Measurements from ENCODE around the gene VPREB3. TPM values are rescaled to one million over a fixed set of nuclear protein-coding genes. Genes with fewer than 3 reads are reported as not detected.
"Not testable (repeated sequence)": the region's sequence is repeated elsewhere in the genome, so short reads cannot be mapped to it uniquely, and the experiment has no call there.

Gene VPREB3
- total RNA-seq, 2 experiments from 2014 or later: 0.48 TPM; not detected in 1

GRCh38 chr22:23744485-23744884 is 9.7 kb downstream of the VPREB3 start:
- peaks cover 10% of the 10 kb centered on the region for H3K9me3 Mint-ChIP-seq
- no peaks in the 10 kb centered on the region for H3K27me3 Mint-ChIP-seq
- H3K4me3 Mint-ChIP-seq: no peak overlapping the region
- H3K27ac Mint-ChIP-seq: no peak overlapping the region
- H3K36me3 Mint-ChIP-seq: peaks cover 29% of the 10 kb centered on the region
- DNase-seq: no peak
- no peaks in the 10 kb centered on the region for H3K4me1 Mint-ChIP-seq

- peaks cover 10% of the 10 kb centered on the region for H3K9me3 Mint-ChIP-seq
- DNase-seq: no peak
- no peak overlapping the region for H3K27ac Mint-ChIP-seq
- H3K27me3 Mint-ChIP-seq: no peaks in the 10 kb centered on the region
- no peaks in the 10 kb centered on the region for H3K4me1 Mint-ChIP-seq
- H3K36me3 Mint-ChIP-seq: peaks cover 29% of the 10 kb centered on the region
- no peak overlapping the region for H3K4me3 Mint-ChIP-seq
Measured at GRCh38 chr22:23744001-23744400, 10.2 kb downstream of the VPREB3 start.

GRCh38 chr22:23743303-23743705 is 10.9 kb downstream of the VPREB3 start:
- Mint-ChIP-seq H3K36me3 (peaks cover 29% of the 10 kb centered on the region), H3K27me3 (no peaks in the 10 kb centered on the region), H3K9me3 (peaks cover 10% of the 10 kb centered on the region), H3K27ac (no peak overlapping the region), H3K4me1 (peaks cover 1% of the 10 kb centered on the region), H3K4me3 (no peak overlapping the region)
- no peak for DNase-seq

GRCh38 chr22:23742505-23743264 is 11.5 kb downstream of the VPREB3 start:
- Mint-ChIP-seq H3K4me1 (peaks cover 1% of the 10 kb centered on the region), H3K27ac (no peak overlapping the region), H3K4me3 (no peak overlapping the region), H3K27me3 (no peaks in the 10 kb centered on the region), H3K36me3 (peaks cover 29% of the 10 kb centered on the region), H3K9me3 (peaks cover 10% of the 10 kb centered on the region)
- DNase-seq: no peak

GRCh38 chr22:23737696-23738095 is 16.5 kb downstream of the VPREB3 start:
- H3K36me3 Mint-ChIP-seq: no peaks in the 10 kb centered on the region
- H3K9me3 Mint-ChIP-seq: no peaks in the 10 kb centered on the region
- H3K4me1 Mint-ChIP-seq: peaks cover 1% of the 10 kb centered on the region
- H3K4me3 Mint-ChIP-seq: no peak overlapping the region
- no peak overlapping the region for H3K27ac Mint-ChIP-seq
- H3K27me3 Mint-ChIP-seq: no peaks in the 10 kb centered on the region
- DNase-seq: no peak

GRCh38 chr22:23728108-23728507 is 26.1 kb downstream of the VPREB3 start:
- not testable (repeated sequence) for H3K27ac Mint-ChIP-seq, H3K4me3 Mint-ChIP-seq, H3K4me1 Mint-ChIP-seq, DNase-seq, H3K9me3 Mint-ChIP-seq, H3K27me3 Mint-ChIP-seq, H3K36me3 Mint-ChIP-seq

GRCh38 chr22:23722724-23723123 is 31.5 kb downstream of the VPREB3 start:
- Mint-ChIP-seq H3K27ac (no peak overlapping the region), H3K36me3 (no peaks in the 10 kb centered on the region), H3K27me3 (no peaks in the 10 kb centered on the region), H3K4me3 (no peak overlapping the region), H3K9me3 (no peaks in the 10 kb centered on the region), H3K4me1 (no peaks in the 10 kb centered on the region)
- no peak for DNase-seq

GRCh38 chr22:23722160-23722559 is 32.1 kb downstream of the VPREB3 start:
- H3K4me3 Mint-ChIP-seq: no peak overlapping the region
- H3K4me1 Mint-ChIP-seq: peaks cover 4% of the 10 kb centered on the region
- H3K9me3 Mint-ChIP-seq: no peaks in the 10 kb centered on the region
- no peak overlapping the region for H3K27ac Mint-ChIP-seq
- H3K36me3 Mint-ChIP-seq: no peaks in the 10 kb centered on the region
- no peaks in the 10 kb centered on the region for H3K27me3 Mint-ChIP-seq
- no peak for DNase-seq

GRCh38 chr22:23720855-23721254 is 33.4 kb downstream of the VPREB3 start:
- no peaks in the 10 kb centered on the region for H3K36me3 Mint-ChIP-seq
- no peak overlapping the region for H3K4me3 Mint-ChIP-seq
- no peak overlapping the region for H3K27ac Mint-ChIP-seq
- no peaks in the 10 kb centered on the region for H3K9me3 Mint-ChIP-seq
- no peaks in the 10 kb centered on the region for H3K27me3 Mint-ChIP-seq
- H3K4me1 Mint-ChIP-seq: peaks cover 6% of the 10 kb centered on the region
- no peak for DNase-seq

- Mint-ChIP-seq H3K4me3 (no peak overlapping the region), H3K9me3 (no peaks in the 10 kb centered on the region), H3K4me1 (peaks cover 19% of the 10 kb centered on the region), H3K36me3 (peaks cover 11% of the 10 kb centered on the region), H3K27ac (no peak overlapping the region), H3K27me3 (no peaks in the 10 kb centered on the region)
- no peak for DNase-seq
Measured at GRCh38 chr22:23718371-23719165, 35.7 kb downstream of the VPREB3 start.

GRCh38 chr22:23716811-23717801 is 37.1 kb downstream of the VPREB3 start:
- DNase-seq: peak; percentile 85
- peak overlapping the region; percentile 78 for H3K4me3 Mint-ChIP-seq
- H3K27ac Mint-ChIP-seq: peak overlapping the region; percentile 83
- H3K9me3 Mint-ChIP-seq: no peaks in the 10 kb centered on the region
- peaks cover 11% of the 10 kb centered on the region for H3K36me3 Mint-ChIP-seq
- H3K27me3 Mint-ChIP-seq: no peaks in the 10 kb centered on the region
- peaks cover 19% of the 10 kb centered on the region for H3K4me1 Mint-ChIP-seq

GRCh38 chr22:23715806-23716375 is 38.3 kb downstream of the VPREB3 start:
- Mint-ChIP-seq H3K27ac (no peak overlapping the region), H3K9me3 (no peaks in the 10 kb centered on the region), H3K27me3 (no peaks in the 10 kb centered on the region), H3K4me1 (peaks cover 20% of the 10 kb centered on the region), H3K36me3 (peaks cover 17% of the 10 kb centered on the region), H3K4me3 (peak overlapping the region; percentile 78)
- no peak for DNase-seq

GRCh38 chr22:23714596-23715578 is 39.3 kb downstream of the VPREB3 start:
- no peaks in the 10 kb centered on the region for H3K9me3 Mint-ChIP-seq
- H3K36me3 Mint-ChIP-seq: peaks cover 24% of the 10 kb centered on the region
- DNase-seq: no peak
- H3K4me3 Mint-ChIP-seq: peak overlapping the region; percentile 78
- no peaks in the 10 kb centered on the region for H3K27me3 Mint-ChIP-seq
- peak overlapping the region; percentile 63 for H3K27ac Mint-ChIP-seq
- peaks cover 28% of the 10 kb centered on the region for H3K4me1 Mint-ChIP-seq
